Mesothelial cell of epicardium (in vitro differentiated cells): ENCODE data around the gene TRIO. TPM values are rescaled to one million over a fixed set of nuclear protein-coding genes. Genes with fewer than 3 reads are reported as not detected.
"Not testable (repeated sequence)": the region's sequence is repeated elsewhere in the genome, so short reads cannot be mapped to it uniquely, and the experiment has no call there.

Source experiments
- DNase-seq, 2 experiments: peaks; one replicate each; pipeline ENCODE4 v3.0.0; 2021; ENCODE audit warnings: low spot score in 2 of 2; ENCODE audit not compliant: unreplicated experiment in 2 of 2
- H3K27ac Mint-ChIP-seq: 2 replicates; pipeline ENCODE4 v1.8.0; 2021; ENCODE audit warnings: mixed read lengths
- H3K27me3 Mint-ChIP-seq: 2 replicates; pipeline ENCODE4 v1.8.0; 2021; ENCODE audit warnings: low read depth, mixed read lengths
- H3K36me3 Mint-ChIP-seq: 2 replicates; pipeline ENCODE4 v1.8.0; 2021; ENCODE audit warnings: mixed read lengths
- H3K4me1 Mint-ChIP-seq: 2 replicates; pipeline ENCODE4 v1.8.0; 2021; ENCODE audit warnings: mixed read lengths
- H3K4me3 Mint-ChIP-seq: 2 replicates; pipeline ENCODE4 v1.8.0; 2021; ENCODE audit warnings: mild to moderate bottlenecking, moderate library complexity, mixed read lengths
- H3K9me3 Mint-ChIP-seq: 2 replicates; pipeline ENCODE4 v1.8.0; 2021; ENCODE audit warnings: mixed read lengths
- total RNA-seq: library from RNA; stranded (reverse); gene quantifications from 3 replicates; pipeline ENCODE4 v1.2.1, GENCODE V29; 2021
- TF ChIP-seq, protein P1 (sequence below): fragments of 200-600 bp; sonication (generic); IDR thresholded peaks from one replicate; pipeline ENCODE4 v1.5.0; 2021; ENCODE audit warnings: antibody characterized with exemption; ENCODE audit not compliant: unreplicated experiment

The TRIO gene
- total RNA-seq, 1 donor from 2014 or later: 209 TPM

DNA sequence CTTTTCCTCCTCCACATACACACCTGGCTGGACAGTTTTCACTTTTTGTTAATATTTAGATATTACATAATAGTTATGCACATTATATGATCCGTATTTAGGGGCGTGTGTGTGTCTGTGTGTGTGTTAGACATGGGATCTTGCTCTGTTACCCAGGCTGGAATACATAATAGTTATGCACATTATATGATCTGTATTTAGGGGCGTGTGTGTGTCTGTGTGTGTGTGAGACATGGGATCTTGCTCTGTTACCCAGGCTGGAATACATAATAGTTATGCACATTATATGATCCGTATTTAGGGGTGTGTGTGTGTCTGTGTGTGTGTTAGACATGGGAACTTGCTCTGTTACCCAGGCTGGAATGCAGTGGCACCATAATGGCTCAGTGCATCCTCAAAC lies 239.5 kb downstream of the TRIO start:
- TF ChIP-seq, protein P1, sequence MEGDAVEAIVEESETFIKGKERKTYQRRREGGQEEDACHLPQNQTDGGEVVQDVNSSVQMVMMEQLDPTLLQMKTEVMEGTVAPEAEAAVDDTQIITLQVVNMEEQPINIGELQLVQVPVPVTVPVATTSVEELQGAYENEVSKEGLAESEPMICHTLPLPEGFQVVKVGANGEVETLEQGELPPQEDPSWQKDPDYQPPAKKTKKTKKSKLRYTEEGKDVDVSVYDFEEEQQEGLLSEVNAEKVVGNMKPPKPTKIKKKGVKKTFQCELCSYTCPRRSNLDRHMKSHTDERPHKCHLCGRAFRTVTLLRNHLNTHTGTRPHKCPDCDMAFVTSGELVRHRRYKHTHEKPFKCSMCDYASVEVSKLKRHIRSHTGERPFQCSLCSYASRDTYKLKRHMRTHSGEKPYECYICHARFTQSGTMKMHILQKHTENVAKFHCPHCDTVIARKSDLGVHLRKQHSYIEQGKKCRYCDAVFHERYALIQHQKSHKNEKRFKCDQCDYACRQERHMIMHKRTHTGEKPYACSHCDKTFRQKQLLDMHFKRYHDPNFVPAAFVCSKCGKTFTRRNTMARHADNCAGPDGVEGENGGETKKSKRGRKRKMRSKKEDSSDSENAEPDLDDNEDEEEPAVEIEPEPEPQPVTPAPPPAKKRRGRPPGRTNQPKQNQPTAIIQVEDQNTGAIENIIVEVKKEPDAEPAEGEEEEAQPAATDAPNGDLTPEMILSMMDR: no peak
- H3K4me1 Mint-ChIP-seq: peaks cover 12% of the 10 kb centered on the region
- H3K27me3 Mint-ChIP-seq: no peaks in the 10 kb centered on the region
- DNase-seq: no peak
- peaks cover 41% of the 10 kb centered on the region for H3K36me3 Mint-ChIP-seq
- no peak overlapping the region for H3K4me3 Mint-ChIP-seq
- no peak overlapping the region for H3K27ac Mint-ChIP-seq
- H3K9me3 Mint-ChIP-seq: no peaks in the 10 kb centered on the region

DNA sequence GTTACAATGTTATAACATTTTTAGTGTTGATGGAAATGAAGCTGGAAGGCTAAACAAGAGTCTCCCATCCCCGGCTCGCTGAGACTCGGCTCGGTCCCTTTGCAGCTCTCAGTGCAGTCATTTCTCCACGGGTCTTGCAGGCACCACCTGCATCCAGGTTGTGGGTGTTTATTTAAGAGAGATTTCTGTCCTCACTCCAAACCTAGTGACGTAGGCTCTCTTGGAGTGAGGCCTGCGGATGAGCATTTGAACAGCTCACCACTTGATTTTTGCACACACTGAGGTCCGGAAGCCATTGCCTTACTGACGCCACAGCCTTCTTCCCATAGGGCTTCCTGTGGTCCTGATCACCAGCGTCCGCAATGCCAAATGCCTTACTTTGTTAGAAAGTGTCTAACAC lies 240.8 kb downstream of the TRIO start:
- no peak overlapping the region for H3K4me3 Mint-ChIP-seq
- H3K9me3 Mint-ChIP-seq: no peaks in the 10 kb centered on the region

DNA sequence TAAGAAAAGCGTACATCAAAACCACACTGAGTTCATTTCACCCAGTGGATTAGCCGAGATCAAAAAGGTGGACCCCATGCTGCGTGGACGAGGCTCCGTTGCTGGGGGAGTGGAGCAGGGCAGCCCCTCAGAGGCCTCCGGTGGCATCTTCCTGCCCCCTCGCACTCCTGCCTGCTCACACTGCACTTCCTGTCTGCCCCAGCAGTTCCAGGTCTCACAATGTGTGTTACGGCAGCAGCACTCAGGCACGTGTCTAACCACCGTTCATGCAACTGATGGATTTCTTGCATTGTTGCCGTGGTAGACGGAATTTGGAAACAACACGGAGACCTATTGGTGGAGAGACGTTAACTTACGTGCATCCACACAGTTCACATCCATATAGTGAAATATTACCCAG lies 241.9 kb downstream of the TRIO start:
- Mint-ChIP-seq H3K4me1 (peaks cover 12% of the 10 kb centered on the region), H3K27ac (no peak overlapping the region), H3K27me3 (no peaks in the 10 kb centered on the region), H3K36me3 (peaks cover 38% of the 10 kb centered on the region), H3K9me3 (no peaks in the 10 kb centered on the region), H3K4me3 (no peak overlapping the region)
- TF ChIP-seq, protein P1: no peak
- DNase-seq: no peak

More for the DNA sequence above, 240.8 kb downstream of the TRIO start:
- H3K27ac Mint-ChIP-seq: no peak overlapping the region
- peaks cover 38% of the 10 kb centered on the region for H3K36me3 Mint-ChIP-seq
- DNase-seq: no peak
- H3K4me1 Mint-ChIP-seq: peaks cover 12% of the 10 kb centered on the region
- TF ChIP-seq, protein P1: no peak
- H3K27me3 Mint-ChIP-seq: no peaks in the 10 kb centered on the region

DNA sequence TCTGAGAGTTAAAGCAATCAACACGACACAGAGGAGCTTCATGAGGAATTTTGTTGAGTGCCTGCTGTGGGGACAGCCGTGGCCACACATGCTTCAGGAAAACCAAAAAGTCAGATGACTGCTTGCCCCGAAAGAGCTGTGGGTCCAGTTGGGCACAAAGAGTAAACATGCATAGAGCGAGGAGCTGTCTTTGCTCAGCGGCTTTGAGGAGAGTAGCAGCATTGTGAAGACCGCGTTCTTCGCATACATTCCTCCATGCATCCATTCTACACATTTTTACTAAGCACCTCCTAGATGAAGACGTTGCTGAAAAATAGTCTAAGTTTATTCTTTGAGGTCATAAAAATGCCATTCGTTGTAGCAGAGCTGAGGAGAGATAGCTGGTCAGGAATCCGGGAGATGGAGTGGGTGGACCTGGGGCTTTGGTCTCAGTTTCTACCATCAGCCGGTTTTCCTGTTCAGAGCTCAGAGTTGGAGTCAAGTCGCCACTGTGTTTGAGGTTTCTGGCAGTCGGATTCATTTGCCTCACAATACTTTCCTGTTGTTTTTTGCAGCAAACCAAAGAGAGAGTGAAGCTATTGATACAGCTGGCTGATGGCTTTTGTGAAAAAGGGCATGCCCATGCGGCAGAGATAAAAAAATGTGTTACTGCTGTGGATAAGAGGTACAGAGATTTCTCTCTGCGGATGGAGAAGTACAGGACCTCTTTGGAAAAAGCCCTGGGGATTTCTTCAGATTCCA lies 243.9 kb downstream of the TRIO start:
- H3K4me3 Mint-ChIP-seq: no peak overlapping the region
- H3K4me1 Mint-ChIP-seq: peaks cover 12% of the 10 kb centered on the region
- peaks cover 9% of the 10 kb centered on the region for H3K9me3 Mint-ChIP-seq
- H3K27ac Mint-ChIP-seq: no peak overlapping the region
- H3K27me3 Mint-ChIP-seq: no peaks in the 10 kb centered on the region
- TF ChIP-seq, protein P1: no peak
- DNase-seq: no peak
- peaks cover 43% of the 10 kb centered on the region for H3K36me3 Mint-ChIP-seq

DNA sequence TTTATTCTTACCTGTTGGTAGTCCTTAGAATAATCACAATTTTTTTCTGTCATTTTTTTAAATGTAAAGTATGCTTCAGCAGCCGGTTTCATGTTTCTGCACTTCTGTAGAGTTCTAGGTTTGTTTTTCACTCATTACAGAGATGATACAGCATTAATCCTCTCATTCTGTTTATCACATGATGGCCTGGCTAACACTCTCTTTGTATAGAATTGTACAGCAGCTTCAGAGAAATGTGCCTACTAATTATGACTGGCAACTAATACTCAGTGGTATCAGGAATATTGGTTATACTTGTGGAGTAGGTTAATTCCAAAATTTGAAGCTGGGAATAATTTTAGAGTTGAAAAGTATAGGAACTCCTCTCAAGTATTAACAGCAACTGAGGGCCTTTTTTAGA lies 245.6 kb downstream of the TRIO start:
- H3K4me3 Mint-ChIP-seq: no peak overlapping the region
- peaks cover 50% of the 10 kb centered on the region for H3K36me3 Mint-ChIP-seq
- no peaks in the 10 kb centered on the region for H3K27me3 Mint-ChIP-seq
- H3K4me1 Mint-ChIP-seq: peaks cover 12% of the 10 kb centered on the region
- DNase-seq: no peak
- no peak overlapping the region for H3K27ac Mint-ChIP-seq
- peaks cover 11% of the 10 kb centered on the region for H3K9me3 Mint-ChIP-seq
- TF ChIP-seq, protein P1: no peak

DNA sequence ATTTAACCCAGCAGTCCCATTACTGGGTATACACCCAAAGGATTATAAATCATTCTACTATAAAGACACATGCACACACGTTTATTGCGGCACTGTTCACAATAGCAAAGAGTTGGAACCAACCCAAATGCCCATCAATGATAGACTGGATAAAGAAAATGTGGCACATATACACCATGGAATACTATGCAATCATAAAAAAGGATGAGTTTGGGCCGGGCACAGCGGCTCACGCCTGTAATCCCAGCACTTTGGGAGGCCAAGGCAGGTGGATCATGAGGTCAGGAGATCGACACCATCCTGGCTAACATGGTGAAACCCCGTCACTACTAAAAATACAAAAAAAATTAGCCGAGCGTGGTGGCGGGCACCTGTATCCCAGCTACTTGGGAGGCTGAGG lies 249.4 kb downstream of the TRIO start:
- not testable (repeated sequence) for DNase-seq, H3K27me3 Mint-ChIP-seq, H3K4me3 Mint-ChIP-seq, H3K27ac Mint-ChIP-seq, H3K4me1 Mint-ChIP-seq
- Mint-ChIP-seq H3K9me3 (peaks cover 11% of the 10 kb centered on the region), H3K36me3 (peaks cover 61% of the 10 kb centered on the region)
